ENCODE data around the gene C3orf80. TPM values are rescaled to one million over a fixed set of nuclear protein-coding genes. Genes with fewer than 3 reads are reported as not detected.
"Not testable (repeated sequence)": the region's sequence is repeated elsewhere in the genome, so short reads cannot be mapped to it uniquely, and the experiment has no call there.

Gene C3orf80
- total RNA-seq, result not detected in 2 replicates
- long read RNA-seq, result 0 reads

- TF ChIP-seq CTCF (IDR thresholded peaks at IDR 0.05), result peak; percentile 21
- DNase-seq (ENCODE audit: extremely low spot score, unreplicated experiment), result no peak
- Mint-ChIP-seq H3K4me1 (ENCODE audit: unreplicated experiment) (peaks cover 11% of the 10 kb centered on the region), H3K27ac (ENCODE audit: unreplicated experiment) (no peak within 1 kb of the TSS), H3K36me3 (ENCODE audit: unreplicated experiment) (peaks cover 1% of the 10 kb centered on the region), H3K9me3 (ENCODE audit: unreplicated experiment) (no peaks in the 10 kb centered on the region), H3K4me3 (ENCODE audit: unreplicated experiment) (peak within 1 kb of the TSS; percentile 74), H3K27me3 (ENCODE audit: unreplicated experiment) (peaks cover 62% of the 10 kb centered on the region)
These were observed at the start of gene C3orf80 for GRCh38 chr3:160225176-160226025. TSS of gene C3orf80 (plus strand) at chr3:160225422. CDS start at chr3:160225636, 214 bp downstream.

- Mint-ChIP-seq H3K27ac (ENCODE audit: unreplicated experiment) (no peak overlapping the region), H3K4me3 (ENCODE audit: unreplicated experiment) (no peak overlapping the region), H3K27me3 (ENCODE audit: unreplicated experiment) (peaks cover 21% of the 10 kb centered on the region), H3K36me3 (ENCODE audit: unreplicated experiment) (no peaks in the 10 kb centered on the region), H3K4me1 (ENCODE audit: unreplicated experiment) (no peaks in the 10 kb centered on the region), H3K9me3 (ENCODE audit: unreplicated experiment) (peaks cover 3% of the 10 kb centered on the region)
- DNase-seq (ENCODE audit: extremely low spot score, unreplicated experiment), result no peak
- no peak for TF ChIP-seq CTCF (IDR thresholded peaks at IDR 0.05)
These were observed 48.3 kb upstream of the C3orf80 start for GRCh38 chr3:160176923-160177322.

- H3K4me3 Mint-ChIP-seq (ENCODE audit: unreplicated experiment); H3K4me1 Mint-ChIP-seq (ENCODE audit: unreplicated experiment); H3K36me3 Mint-ChIP-seq (ENCODE audit: unreplicated experiment); H3K27ac Mint-ChIP-seq (ENCODE audit: unreplicated experiment); H3K9me3 Mint-ChIP-seq (ENCODE audit: unreplicated experiment): not testable (repeated sequence)
- H3K27me3 Mint-ChIP-seq (ENCODE audit: unreplicated experiment), result peaks cover 21% of the 10 kb centered on the region
- peak; percentile 77 for DNase-seq (ENCODE audit: extremely low spot score, unreplicated experiment)
These were observed 46.6 kb upstream of the C3orf80 start for GRCh38 chr3:160178661-160179060.

- H3K36me3 Mint-ChIP-seq (ENCODE audit: unreplicated experiment); H3K9me3 Mint-ChIP-seq (ENCODE audit: unreplicated experiment); H3K27ac Mint-ChIP-seq (ENCODE audit: unreplicated experiment); DNase-seq (ENCODE audit: extremely low spot score, unreplicated experiment); H3K4me1 Mint-ChIP-seq (ENCODE audit: unreplicated experiment); H3K4me3 Mint-ChIP-seq (ENCODE audit: unreplicated experiment): not testable (repeated sequence)
- peaks cover 21% of the 10 kb centered on the region for H3K27me3 Mint-ChIP-seq (ENCODE audit: unreplicated experiment)
These were observed 45.8 kb upstream of the C3orf80 start for GRCh38 chr3:160179403-160179802.

- H3K9me3 Mint-ChIP-seq (ENCODE audit: unreplicated experiment), result peaks cover 3% of the 10 kb centered on the region
- DNase-seq (ENCODE audit: extremely low spot score, unreplicated experiment), result no peak
- no peak overlapping the region for H3K27ac Mint-ChIP-seq (ENCODE audit: unreplicated experiment)
- H3K36me3 Mint-ChIP-seq (ENCODE audit: unreplicated experiment), result no peaks in the 10 kb centered on the region
- TF ChIP-seq CTCF (IDR thresholded peaks at IDR 0.05), result no peak
- no peaks in the 10 kb centered on the region for H3K4me1 Mint-ChIP-seq (ENCODE audit: unreplicated experiment)
- H3K4me3 Mint-ChIP-seq (ENCODE audit: unreplicated experiment), result no peak overlapping the region
- H3K27me3 Mint-ChIP-seq (ENCODE audit: unreplicated experiment), result peaks cover 21% of the 10 kb centered on the region
These were observed 45.3 kb upstream of the C3orf80 start for GRCh38 chr3:160179906-160180305.

- Mint-ChIP-seq H3K4me3 (ENCODE audit: unreplicated experiment) (no peak overlapping the region), H3K9me3 (ENCODE audit: unreplicated experiment) (peaks cover 3% of the 10 kb centered on the region), H3K27ac (ENCODE audit: unreplicated experiment) (no peak overlapping the region), H3K36me3 (ENCODE audit: unreplicated experiment) (no peaks in the 10 kb centered on the region), H3K27me3 (ENCODE audit: unreplicated experiment) (peaks cover 23% of the 10 kb centered on the region), H3K4me1 (ENCODE audit: unreplicated experiment) (no peaks in the 10 kb centered on the region)
- DNase-seq (ENCODE audit: extremely low spot score, unreplicated experiment), result peak; percentile 13
- TF ChIP-seq CTCF (IDR thresholded peaks at IDR 0.05), result no peak
These were observed 44.5 kb upstream of the C3orf80 start for GRCh38 chr3:160180581-160181216.
